Fibroblast of skin of right biceps (primary cell): Measurements from ENCODE around the gene TTC36.
"Not testable (repeated sequence)": the region's sequence is repeated elsewhere in the genome, so short reads cannot be mapped to it uniquely, and the experiment has no call there.

Experiments used
- DNase-seq: peaks from one replicate; pipeline ENCODE4 v3.0.0-alpha.2; 2013

TTC36 gene

GRCh38 chr11:118532852-118533768 lies 5.8 kb downstream of the TTC36 start:
- no peak for DNase-seq

DNA sequence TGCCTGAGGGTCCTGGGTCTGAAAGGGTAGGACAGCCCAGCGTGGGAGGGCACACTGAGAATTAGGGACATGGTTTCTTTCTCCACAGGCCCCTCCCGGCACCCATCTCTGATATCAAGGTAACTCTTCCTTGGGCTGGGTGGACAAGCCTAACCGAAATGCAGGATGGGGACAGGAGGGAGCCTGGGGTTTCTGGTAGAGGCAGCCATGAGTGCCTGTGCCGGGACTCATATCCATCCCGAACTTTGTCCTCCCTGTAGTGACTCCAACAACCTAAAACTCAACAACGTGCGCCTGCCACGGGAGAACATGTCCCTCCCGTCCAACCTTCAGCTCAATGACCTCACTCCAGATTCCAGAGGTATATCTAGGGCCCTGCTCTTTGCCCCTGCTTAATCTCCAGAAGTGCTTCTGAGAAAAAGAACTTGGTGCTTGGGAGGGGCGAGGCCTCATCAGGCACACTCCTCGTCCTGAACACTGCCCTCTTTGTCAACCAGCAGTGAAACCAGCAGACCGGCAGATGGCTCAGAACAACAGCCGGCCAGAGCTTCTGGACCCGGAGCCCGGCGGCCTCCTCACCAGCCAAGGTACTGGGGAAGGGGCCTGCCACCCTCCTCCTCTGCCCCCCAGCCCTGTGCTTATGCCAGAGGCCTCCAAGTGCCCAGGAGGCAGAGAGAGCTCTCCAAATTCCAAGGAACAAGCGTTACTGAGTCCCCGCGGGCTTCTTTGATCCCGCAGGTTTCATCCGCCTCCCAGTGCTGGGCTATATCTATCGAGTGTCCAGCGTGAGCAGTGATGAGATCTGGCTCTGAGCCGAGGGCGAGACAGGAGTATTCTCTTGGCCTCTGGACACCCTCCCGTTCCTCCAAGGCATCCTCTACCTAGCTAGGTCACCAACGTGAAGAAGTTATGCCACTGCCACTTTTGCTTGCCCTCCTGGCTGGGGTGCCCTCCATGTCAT lies 6.8 kb downstream of the TTC36 start:
- DNase-seq: no peak

DNA sequence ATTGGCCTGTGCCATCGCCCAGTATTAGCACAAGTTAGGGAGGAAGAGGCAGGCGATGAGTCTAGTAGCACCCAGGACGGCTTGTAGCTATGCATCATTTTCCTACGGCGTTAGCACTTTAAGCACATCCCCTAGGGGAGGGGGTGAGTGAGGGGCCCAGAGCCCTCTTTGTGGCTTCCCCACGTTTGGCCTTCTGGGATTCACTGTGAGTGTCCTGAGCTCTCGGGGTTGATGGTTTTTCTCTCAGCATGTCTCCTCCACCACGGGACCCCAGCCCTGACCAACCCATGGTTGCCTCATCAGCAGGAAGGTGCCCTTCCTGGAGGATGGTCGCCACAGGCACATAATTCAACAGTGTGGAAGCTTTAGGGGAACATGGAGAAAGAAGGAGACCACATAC lies 8.0 kb downstream of the TTC36 start:
- DNase-seq: no peak

DNA sequence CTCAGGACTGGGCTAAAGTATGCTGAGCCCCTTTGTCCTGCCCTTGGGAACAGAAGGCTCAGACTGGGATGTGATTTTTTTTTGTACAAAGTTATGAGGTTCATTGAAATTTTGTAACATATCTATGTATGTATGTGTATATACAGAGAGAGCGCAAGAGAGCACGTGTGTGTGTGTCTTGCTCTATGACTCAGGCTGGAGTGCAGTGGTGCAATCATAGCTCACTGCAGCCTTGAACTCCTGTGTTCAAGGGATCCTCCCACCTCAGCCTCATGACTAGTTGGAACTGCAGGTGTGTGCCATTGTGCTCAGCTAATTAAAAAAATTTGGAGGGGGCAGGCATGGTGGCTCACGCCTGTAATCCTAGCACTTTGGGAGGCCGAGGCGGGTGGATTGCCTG lies 9.5 kb downstream of the TTC36 start:
- DNase-seq: no peak

DNA sequence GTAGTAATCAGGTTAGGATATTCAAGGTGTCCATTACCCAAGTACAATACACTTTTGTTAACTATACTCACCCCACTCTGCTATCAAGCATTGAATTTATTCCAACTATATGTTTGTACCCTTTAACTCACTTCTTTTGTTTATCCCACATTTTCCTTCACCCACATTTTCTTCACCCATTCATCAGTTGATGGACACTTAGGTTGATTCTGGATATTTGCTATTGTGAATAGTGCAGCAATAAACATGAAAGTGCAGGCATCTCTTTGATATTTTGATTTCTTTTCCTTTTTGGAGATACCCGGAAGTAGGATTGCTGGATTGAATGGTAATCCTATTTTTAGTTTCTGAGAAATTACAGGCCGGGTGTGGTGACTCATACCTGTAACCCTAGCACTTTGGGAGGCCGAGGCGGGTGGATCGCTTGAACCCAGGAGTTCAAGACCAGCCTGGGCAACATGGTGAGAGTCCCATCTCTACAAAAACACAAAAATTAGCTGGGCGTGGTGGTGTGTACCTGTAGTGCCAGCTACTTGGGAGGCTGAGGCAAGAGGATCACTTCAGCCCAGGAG lies 10.2 kb downstream of the TTC36 start:
- DNase-seq: no peak

- DNase-seq: no peak
These were observed 16.9 kb downstream of the TTC36 start for GRCh38 chr11:118544010-118544646.

DNA sequence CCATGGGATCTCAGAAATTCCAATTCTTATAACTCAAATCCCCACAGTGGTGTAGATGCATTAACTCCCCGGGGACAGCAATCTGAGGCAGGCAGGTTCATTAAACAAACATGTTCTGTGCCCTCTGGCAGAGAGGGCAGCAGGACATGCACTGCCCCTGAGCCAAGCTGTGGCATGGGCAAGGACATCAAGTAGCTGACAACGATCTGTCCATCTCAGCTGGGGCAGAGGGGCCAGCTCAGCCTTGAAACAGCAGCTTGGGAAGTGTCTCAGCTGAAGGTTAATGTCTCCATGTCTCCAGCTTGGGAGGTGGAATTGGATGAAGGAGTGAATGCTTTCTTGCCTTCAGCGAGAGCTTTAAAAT lies 17.4 kb downstream of the TTC36 start:
- DNase-seq: no peak

- no peak for DNase-seq
These were observed 18.3 kb downstream of the TTC36 start for GRCh38 chr11:118545533-118545932.

- DNase-seq: no peak
These were observed 19.9 kb downstream of the TTC36 start for GRCh38 chr11:118547132-118547531.

GRCh38 chr11:118552341-118552740 lies 25.1 kb downstream of the TTC36 start:
- DNase-seq: no peak

GRCh38 chr11:118560806-118561205 lies 33.5 kb downstream of the TTC36 start:
- no peak for DNase-seq

GRCh38 chr11:118565051-118565450 lies 37.8 kb downstream of the TTC36 start:
- DNase-seq: peak; percentile 3

- no peak for DNase-seq
These were observed 42.4 kb downstream of the TTC36 start for GRCh38 chr11:118569670-118570069.

DNA sequence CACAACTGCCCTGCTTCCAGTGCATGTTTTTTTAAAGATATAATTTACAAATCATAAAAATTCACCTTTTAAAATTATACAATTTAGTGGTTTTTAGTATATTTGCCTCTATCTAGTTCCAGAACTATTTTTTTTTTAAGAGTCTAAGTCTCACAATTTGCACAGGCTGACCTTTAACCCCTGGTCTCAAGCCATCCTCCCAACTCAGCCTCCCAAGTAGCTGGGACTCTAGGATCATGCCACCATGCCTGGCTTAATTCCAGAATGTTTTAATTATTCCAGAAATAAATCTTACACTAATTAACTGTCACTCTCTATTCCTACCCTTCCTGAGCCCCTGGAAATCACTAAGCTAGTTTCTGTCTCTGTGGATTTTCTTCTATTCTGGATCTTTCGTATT lies 43.5 kb downstream of the TTC36 start:
- DNase-seq: no peak

- DNase-seq: not testable (repeated sequence)
These were observed 44.4 kb downstream of the TTC36 start for GRCh38 chr11:118571701-118572060.

DNA sequence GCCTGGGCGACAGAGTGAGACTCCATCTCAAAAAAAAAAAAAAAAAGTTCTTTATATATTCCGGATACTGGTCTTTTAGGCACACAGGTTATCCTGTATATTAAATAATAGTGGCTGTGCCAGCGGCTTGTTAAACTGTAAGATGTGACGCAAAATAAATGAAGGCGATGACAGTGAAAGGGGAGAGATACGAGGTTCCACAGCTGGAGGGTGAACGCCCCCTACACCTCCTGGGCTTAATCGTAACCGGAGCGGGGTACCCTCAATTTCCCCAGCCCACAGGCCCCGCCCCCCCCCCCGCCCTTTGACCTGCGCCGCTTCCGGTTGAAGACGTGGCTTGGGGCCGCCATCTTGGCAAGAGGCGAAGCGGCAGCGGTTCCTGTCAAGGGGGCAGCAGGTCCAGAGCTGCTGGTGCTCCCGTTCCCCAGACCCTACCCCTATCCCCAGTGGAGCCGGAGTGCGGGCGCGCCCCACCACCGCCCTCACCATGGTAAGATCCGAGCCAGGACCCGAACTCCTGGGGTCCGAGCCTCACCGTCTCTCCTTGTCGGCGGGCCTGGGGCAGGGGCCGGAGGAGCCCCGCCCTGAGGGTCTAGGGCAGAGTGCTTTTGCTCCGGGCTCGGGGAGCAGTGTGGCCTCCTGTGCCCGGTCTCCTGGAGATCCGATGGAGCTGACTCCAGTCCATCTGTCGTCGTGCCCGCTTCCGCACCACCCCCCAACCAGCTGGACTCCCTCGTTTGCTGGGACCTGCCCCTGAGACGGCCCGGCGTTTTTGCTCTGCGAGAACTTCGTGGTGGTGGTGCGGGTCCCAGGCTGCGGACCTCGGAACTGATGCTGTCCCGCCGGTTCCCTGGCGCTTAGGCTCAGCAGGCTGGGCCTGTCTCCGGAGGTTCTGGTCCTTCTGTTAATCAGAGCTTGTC lies 45.0 kb downstream of the TTC36 start, which contains the start of gene ARCN1:
Gene ARCN1, plus strand, starts transcription at position 349 of the 920 bp plus-strand sequence. Its CDS starts 139 bp downstream, at position 488.
- peak; percentile 82 for DNase-seq

- DNase-seq: peak; percentile 65
These were observed 45.8 kb downstream of the TTC36 start for GRCh38 chr11:118572981-118573550.

DNA sequence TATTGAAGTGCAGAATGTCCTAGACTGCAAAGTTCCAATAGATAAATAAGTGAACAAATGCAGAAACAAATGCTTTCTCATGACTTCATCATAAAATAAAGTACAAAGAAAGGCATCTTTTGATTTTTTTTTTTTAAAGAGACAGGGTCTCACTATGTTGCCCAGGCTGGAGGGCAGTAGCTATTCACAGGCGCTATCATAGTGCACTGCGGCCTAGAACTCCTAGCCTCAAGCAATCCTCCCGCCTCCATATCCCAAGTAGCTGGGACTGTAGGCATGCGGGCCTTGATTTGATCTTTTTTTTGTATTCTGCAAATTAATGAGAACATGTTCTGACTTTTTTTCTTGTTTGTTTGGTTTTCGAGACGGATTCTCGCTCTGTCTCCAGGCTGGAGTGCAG lies 47.4 kb downstream of the TTC36 start:
- no peak for DNase-seq

GRCh38 chr11:118577995-118578394 lies 50.7 kb downstream of the TTC36 start:
- DNase-seq: not testable (repeated sequence)
